ENCODE measurements around the gene PACSIN2.
"Not testable (repeated sequence)": the region's sequence is repeated elsewhere in the genome, so short reads cannot be mapped to it uniquely, and the experiment has no call there.

PACSIN2 gene

GRCh38 chr22:42959576-42960509 lies 55.1 kb downstream of the PACSIN2 start:
- DNase-seq (ENCODE audit: low read depth) = no peak
- no peak for TF ChIP-seq CTCF (IDR thresholded peaks at IDR 0.05; ENCODE audit: low read depth, low read length, missing control alignments)
- H3K4me3 ChIP-seq (ENCODE audit: low read depth, low read length) = no peak overlapping the region

- DNase-seq (ENCODE audit: low read depth) = no peak
- no peak overlapping the region for H3K4me3 ChIP-seq (ENCODE audit: low read depth, low read length)
- TF ChIP-seq CTCF (IDR thresholded peaks at IDR 0.05; ENCODE audit: low read depth, low read length, missing control alignments) = no peak
These were observed 56.0 kb downstream of the PACSIN2 start for GRCh38 chr22:42958937-42959336.

DNA sequence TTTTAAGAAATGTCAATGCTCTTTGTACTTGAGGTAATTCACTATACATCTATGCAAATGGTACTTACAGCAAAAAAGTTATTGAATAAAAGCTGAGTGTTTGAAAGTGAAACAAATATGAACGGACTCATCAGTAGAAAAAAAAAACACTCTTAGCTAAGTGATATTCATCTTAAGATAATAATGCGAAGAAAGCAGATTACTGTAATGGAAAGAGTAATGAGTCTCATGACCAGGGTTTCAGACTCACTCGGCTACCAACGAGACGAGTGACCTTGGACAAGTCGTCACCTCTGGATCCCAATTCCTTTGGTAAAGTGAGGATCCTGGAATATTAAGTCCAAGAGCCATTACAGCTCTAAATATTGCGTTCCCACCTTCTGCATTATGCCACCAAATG lies 57.0 kb downstream of the PACSIN2 start:
- TF ChIP-seq CTCF (IDR thresholded peaks at IDR 0.05; ENCODE audit: low read depth, low read length, missing control alignments) = no peak
- DNase-seq (ENCODE audit: low read depth) = no peak
- H3K4me3 ChIP-seq (ENCODE audit: low read depth, low read length) = no peak overlapping the region

DNA sequence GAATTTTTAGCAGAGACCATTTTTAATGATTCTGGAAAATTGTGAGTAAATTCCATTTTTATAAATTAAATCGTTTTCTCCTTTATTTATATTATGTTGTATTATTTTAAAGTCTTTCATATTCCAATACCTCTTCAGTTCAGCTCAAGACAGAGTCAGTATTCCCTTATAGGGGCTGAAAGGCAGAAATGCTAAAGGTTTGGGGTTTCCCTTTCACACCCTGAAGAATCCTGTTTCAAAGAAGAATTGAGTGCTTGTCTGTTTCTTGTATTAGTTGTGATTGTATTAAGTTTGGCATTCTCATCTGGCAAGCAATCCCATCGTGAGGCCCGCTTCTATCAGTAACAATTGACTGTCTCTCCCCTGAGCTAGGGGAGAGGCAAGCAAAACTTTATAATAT lies 57.4 kb downstream of the PACSIN2 start:
- no peak for TF ChIP-seq CTCF (IDR thresholded peaks at IDR 0.05; ENCODE audit: low read depth, low read length, missing control alignments)
- no peak for DNase-seq (ENCODE audit: low read depth)
- no peak overlapping the region for H3K4me3 ChIP-seq (ENCODE audit: low read depth, low read length)

DNA sequence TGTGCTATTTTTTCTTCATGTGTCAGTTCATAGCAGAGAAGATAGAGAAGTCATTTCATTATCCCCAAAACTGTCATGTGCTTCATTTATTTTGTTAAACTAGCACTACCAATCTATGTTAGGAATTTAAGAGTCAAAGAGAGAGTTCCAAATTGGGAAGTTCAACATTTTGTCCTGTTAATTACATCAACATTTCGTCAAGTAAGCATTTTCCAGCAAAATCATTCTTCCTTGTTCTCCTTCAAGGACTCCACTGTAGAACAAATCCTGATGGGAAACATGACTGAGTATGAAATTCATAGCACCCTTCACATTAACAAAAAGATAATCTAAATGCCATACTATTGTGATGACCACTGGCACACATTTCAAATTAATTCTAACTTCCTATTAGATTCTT lies 59.1 kb downstream of the PACSIN2 start:
- no peak for DNase-seq (ENCODE audit: low read depth)
- H3K4me3 ChIP-seq (ENCODE audit: low read depth, low read length) = no peak overlapping the region
- TF ChIP-seq CTCF (IDR thresholded peaks at IDR 0.05; ENCODE audit: low read depth, low read length, missing control alignments) = no peak

DNA sequence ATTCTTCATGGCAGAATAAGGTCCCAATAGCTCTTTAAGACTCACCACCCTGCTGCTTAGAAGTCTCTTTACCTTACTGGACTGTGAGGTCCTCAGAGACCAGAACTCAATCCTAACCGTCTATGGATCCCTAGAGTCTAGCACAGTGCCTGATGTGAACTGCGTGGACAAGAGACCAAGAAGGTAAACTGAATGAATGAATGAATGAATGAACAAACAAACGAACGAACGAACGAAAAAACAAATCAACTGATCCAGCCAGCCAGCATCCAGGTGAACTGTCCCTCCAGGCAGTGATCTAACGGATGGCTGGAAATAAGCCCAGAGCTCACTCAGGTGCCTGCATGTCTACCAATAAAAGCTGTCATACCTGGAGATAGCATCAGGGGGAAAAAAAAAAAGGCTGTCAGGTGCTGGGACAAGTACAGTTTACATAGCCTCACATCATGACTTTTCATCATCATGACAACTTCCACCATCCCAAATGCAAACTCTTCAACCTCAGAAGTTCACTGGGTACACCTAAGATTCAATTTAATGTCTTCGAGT lies 59.8 kb downstream of the PACSIN2 start:
- no peak overlapping the region for H3K4me3 ChIP-seq (ENCODE audit: low read depth, low read length)
- DNase-seq (ENCODE audit: low read depth) = no peak
- no peak for TF ChIP-seq CTCF (IDR thresholded peaks at IDR 0.05; ENCODE audit: low read depth, low read length, missing control alignments)

DNA sequence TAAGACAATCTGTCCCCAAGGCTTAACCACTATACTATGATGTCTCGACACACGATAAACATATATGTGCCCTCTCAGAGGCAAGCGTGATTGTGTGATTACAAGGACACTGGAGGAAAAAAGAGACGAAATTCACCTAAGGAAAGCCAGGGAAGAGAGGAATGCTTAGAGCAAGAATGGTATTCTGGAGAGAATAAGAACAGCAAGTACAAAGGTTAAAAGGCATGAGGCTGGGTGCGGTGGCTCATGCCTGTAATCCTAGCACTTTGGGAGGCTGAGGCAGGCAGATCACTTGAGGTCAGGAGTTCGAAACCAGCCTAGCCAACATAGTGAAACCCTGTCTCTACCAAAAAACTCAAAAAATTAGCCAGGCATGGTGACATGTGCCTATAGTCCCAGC lies 61.2 kb downstream of the PACSIN2 start:
- DNase-seq (ENCODE audit: low read depth); H3K4me3 ChIP-seq (ENCODE audit: low read depth, low read length): not testable (repeated sequence)

All from GM12864 (cell line).